ENCODE results near the gene NFU1.
"Not testable (repeated sequence)": the region's sequence is repeated elsewhere in the genome, so short reads cannot be mapped to it uniquely, and the experiment has no call there.

- TF ChIP-seq, protein P1, sequence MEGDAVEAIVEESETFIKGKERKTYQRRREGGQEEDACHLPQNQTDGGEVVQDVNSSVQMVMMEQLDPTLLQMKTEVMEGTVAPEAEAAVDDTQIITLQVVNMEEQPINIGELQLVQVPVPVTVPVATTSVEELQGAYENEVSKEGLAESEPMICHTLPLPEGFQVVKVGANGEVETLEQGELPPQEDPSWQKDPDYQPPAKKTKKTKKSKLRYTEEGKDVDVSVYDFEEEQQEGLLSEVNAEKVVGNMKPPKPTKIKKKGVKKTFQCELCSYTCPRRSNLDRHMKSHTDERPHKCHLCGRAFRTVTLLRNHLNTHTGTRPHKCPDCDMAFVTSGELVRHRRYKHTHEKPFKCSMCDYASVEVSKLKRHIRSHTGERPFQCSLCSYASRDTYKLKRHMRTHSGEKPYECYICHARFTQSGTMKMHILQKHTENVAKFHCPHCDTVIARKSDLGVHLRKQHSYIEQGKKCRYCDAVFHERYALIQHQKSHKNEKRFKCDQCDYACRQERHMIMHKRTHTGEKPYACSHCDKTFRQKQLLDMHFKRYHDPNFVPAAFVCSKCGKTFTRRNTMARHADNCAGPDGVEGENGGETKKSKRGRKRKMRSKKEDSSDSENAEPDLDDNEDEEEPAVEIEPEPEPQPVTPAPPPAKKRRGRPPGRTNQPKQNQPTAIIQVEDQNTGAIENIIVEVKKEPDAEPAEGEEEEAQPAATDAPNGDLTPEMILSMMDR (IDR thresholded peaks at IDR 0.05), result not testable (repeated sequence)
- TF ChIP-seq POLR2A, POLR2AphosphoS5 (IDR thresholded peaks at IDR 0.05): not testable (repeated sequence)
Measured at GRCh38 chr2:69419111-69419510, 18.1 kb downstream of the NFU1 start.
